Stimulated activated naive B cell treated with anti-CD40 and anti-IgM and Interleukin-4, amounts not matched to agents 10 μg/mL and 1 μg/mL and 100 μg/mL, for 72 hours (primary cell): ENCODE data around the gene REG1A.

Experiments used
- ATAC-seq, 2 donors: fragments of 150-1000 bp; cut with Tn5 transposase; replicated peaks; 2 replicates each; pipeline ENCODE4 v1.10.0; 2021; ENCODE audit warnings: moderate library complexity in 1 of 2
- DNase-seq: peaks from one replicate; pipeline ENCODE4 v3.0.0; 2021
- H3K27ac Mint-ChIP-seq: one replicate; pipeline ENCODE4 v1.8.0; 2022; ENCODE audit warnings: mild to moderate bottlenecking, mixed read lengths
- H3K27me3 Mint-ChIP-seq, 2 donors: one replicate each; pipeline ENCODE4 v1.8.0; 2022; ENCODE audit warnings: mixed read lengths in 2 of 2
- H3K36me3 Mint-ChIP-seq, 2 donors: one replicate each; pipeline ENCODE4 v1.8.0; 2022; ENCODE audit warnings: mixed read lengths in 2 of 2, mild to moderate bottlenecking in 1 of 2
- H3K4me1 Mint-ChIP-seq, 2 donors: one replicate each; pipeline ENCODE4 v1.8.0; 2022; ENCODE audit warnings: mixed read lengths in 2 of 2, mild to moderate bottlenecking in 1 of 2
- H3K4me3 Mint-ChIP-seq, 2 donors: one replicate each; pipeline ENCODE4 v1.8.0; 2022; ENCODE audit warnings: mild to moderate bottlenecking in 2 of 2, mixed read lengths in 2 of 2, moderate library complexity in 1 of 2
- H3K9me3 Mint-ChIP-seq, 2 donors: one replicate each; pipeline ENCODE4 v1.8.0; 2022; ENCODE audit warnings: mixed read lengths in 2 of 2, mild to moderate bottlenecking in 1 of 2

Gene REG1A

GRCh38 chr2:79120194-79120713, at the start of gene REG1A:
REG1A (plus strand) TSS chr2:79120488; CDS start chr2:79120862, 374 bp downstream.
- ATAC-seq, result no peak
- Mint-ChIP-seq H3K4me3 (no peak within 1 kb of the TSS), H3K9me3 (peaks cover 0 to 2% of the 10 kb centered on the region in 2 donors)

GRCh38 chr2:79071078-79071477, 49.2 kb upstream of the REG1A start:
- peaks cover 5 to 6% of the 10 kb centered on the region in 2 donors for H3K27me3 Mint-ChIP-seq
- no peak overlapping the region for H3K27ac Mint-ChIP-seq
- no peaks in the 10 kb centered on the region for H3K9me3 Mint-ChIP-seq
- DNase-seq (no peak), ATAC-seq (no peak)
- no peaks in the 10 kb centered on the region for H3K36me3 Mint-ChIP-seq
- no peak overlapping the region for H3K4me3 Mint-ChIP-seq
- no peaks in the 10 kb centered on the region for H3K4me1 Mint-ChIP-seq

More at GRCh38 chr2:79120194-79120713, at the start of gene REG1A:
- DNase-seq, result no peak
- H3K27ac Mint-ChIP-seq, result peak within 1 kb of the TSS; percentile 33
- peaks cover under 1 to 3% of the 10 kb centered on the region in 2 donors for H3K4me1 Mint-ChIP-seq
- H3K27me3 Mint-ChIP-seq, result no peaks in the 10 kb centered on the region
- H3K36me3 Mint-ChIP-seq, result no peaks in the 10 kb centered on the region

GRCh38 chr2:79082987-79083386, 37.3 kb upstream of the REG1A start:
- H3K4me1 Mint-ChIP-seq, result peaks cover 19 to 50% of the 10 kb centered on the region in 2 donors
- no peaks in the 10 kb centered on the region for H3K27me3 Mint-ChIP-seq
- H3K9me3 Mint-ChIP-seq, result peaks cover 0 to 7% of the 10 kb centered on the region in 2 donors
- no peaks in the 10 kb centered on the region for H3K36me3 Mint-ChIP-seq
- no peak for DNase-seq
- H3K27ac Mint-ChIP-seq, result no peak overlapping the region
- no peak for ATAC-seq
- no peak overlapping the region for H3K4me3 Mint-ChIP-seq

- H3K27me3 Mint-ChIP-seq, result no peaks in the 10 kb centered on the region
- no peak for DNase-seq
- H3K4me1 Mint-ChIP-seq, result peaks cover 19 to 48% of the 10 kb centered on the region in 2 donors
- H3K9me3 Mint-ChIP-seq, result peaks cover 0 to 2% of the 10 kb centered on the region in 2 donors
- no peaks in the 10 kb centered on the region for H3K36me3 Mint-ChIP-seq
- ATAC-seq, result no peak
- no peak overlapping the region for H3K27ac Mint-ChIP-seq
- no peak overlapping the region for H3K4me3 Mint-ChIP-seq
These were observed 36.6 kb upstream of the REG1A start for GRCh38 chr2:79083597-79084251.

DNA sequence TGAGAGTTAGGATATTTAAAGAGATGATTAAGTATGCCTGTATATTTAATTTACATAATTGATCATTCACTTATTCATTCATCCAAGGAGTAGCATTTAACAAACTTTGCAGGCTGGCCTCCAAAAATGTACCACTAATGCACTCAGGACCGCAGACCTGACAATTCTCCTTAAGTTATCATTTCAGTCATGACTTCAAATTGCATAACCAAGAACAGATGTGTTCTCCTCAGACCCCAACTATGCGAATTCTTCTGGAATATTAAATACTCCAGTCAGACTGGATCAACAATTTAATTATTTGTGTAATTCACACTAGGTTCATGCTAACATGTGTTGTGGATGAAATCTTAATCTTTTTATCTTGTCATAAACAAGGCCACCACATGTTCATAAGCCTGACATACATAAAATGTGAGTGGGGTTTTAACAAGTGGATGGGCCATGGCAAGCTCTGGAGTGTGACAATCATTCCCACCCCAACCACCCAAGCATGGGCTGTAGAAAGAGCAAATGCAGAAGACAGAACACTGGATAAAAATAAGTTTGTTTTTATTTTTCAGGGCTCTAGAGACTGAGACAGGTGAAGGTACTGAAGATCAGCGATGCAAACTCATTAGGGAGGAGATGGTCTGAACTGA, 35.7 kb upstream of the REG1A start:
- ATAC-seq, result no peak
- H3K4me3 Mint-ChIP-seq, result no peak overlapping the region
- H3K27me3 Mint-ChIP-seq, result no peaks in the 10 kb centered on the region
- DNase-seq, result no peak
- peaks cover 0 to 2% of the 10 kb centered on the region in 2 donors for H3K9me3 Mint-ChIP-seq
- no peak overlapping the region for H3K27ac Mint-ChIP-seq
- H3K36me3 Mint-ChIP-seq, result no peaks in the 10 kb centered on the region
- peaks cover 16 to 39% of the 10 kb centered on the region in 2 donors for H3K4me1 Mint-ChIP-seq

GRCh38 chr2:79085382-79085781, 34.9 kb upstream of the REG1A start:
- no peak overlapping the region for H3K4me3 Mint-ChIP-seq
- H3K27me3 Mint-ChIP-seq, result no peaks in the 10 kb centered on the region
- peaks cover 0 to 2% of the 10 kb centered on the region in 2 donors for H3K9me3 Mint-ChIP-seq
- no peaks in the 10 kb centered on the region for H3K36me3 Mint-ChIP-seq
- H3K4me1 Mint-ChIP-seq, result peaks cover 15 to 32% of the 10 kb centered on the region in 2 donors
- DNase-seq (no peak), ATAC-seq (no peak)
- no peak overlapping the region for H3K27ac Mint-ChIP-seq

DNA sequence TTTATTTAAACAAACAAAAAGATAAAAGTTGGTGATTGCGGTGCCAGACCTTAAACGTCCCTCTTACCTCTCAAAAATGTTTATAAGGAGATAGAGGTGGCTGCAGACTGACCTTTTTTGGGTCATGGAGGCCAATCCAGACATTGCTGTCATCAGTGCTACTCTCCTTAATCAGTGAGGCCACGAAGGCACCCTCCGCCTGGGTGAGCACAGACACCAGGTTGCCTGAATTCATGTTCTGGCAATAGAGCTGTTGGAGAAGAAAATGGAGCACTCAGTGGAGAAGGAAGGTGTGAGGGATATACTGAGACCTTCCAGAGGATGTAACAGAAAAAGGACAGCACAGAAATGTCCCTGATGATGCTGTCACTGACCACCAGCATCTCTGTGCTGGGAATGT, 34.0 kb upstream of the REG1A start:
- Mint-ChIP-seq H3K4me3 (no peak overlapping the region), H3K9me3 (peaks cover 0 to 2% of the 10 kb centered on the region in 2 donors), H3K27me3 (no peaks in the 10 kb centered on the region), H3K27ac (no peak overlapping the region), H3K4me1 (peaks cover 13 to 26% of the 10 kb centered on the region in 2 donors), H3K36me3 (no peaks in the 10 kb centered on the region)
- DNase-seq (no peak), ATAC-seq (no peak)

DNA sequence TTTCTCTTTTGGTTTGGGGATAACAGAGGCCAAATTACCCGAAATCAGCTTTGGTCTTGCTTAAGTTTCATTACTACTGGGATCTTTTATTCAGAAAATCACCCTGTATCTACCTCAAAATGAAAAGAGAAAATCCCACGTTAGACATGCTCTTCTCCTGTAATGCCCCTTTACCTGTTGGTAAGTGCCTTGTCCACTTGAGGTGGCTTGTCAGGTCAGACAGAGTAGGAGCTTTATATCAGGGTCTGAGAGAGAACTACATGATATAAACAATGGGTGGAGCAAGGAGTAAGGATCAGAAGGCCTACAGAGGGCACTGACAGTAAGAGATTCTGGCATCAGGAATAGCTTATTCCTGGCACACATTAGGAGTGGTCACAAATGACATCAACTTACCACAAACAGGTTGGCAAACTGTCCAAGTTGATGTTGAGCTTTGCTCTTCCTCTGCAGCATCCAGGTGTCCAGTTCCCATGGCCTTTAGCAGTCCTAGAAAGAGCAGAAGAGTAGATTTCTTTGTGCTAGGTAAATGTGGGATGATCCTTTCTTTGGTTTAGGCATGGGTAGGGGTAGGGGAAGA, 32.4 kb upstream of the REG1A start, which contains the start of gene REG1B:
Gene REG1B (minus strand): TSS at position 209 of the 580 bp plus-strand sequence. CDS start 381 bp downstream, outside the sequence.
- H3K27ac Mint-ChIP-seq, result no peak within 1 kb of the TSS
- no peaks in the 10 kb centered on the region for H3K36me3 Mint-ChIP-seq
- no peaks in the 10 kb centered on the region for H3K9me3 Mint-ChIP-seq
- no peak within 1 kb of the TSS for H3K4me3 Mint-ChIP-seq
- ATAC-seq, result no peak
- H3K4me1 Mint-ChIP-seq, result peaks cover 11 to 21% of the 10 kb centered on the region in 2 donors
- no peaks in the 10 kb centered on the region for H3K27me3 Mint-ChIP-seq
- no peak for DNase-seq

GRCh38 chr2:79090693-79091092, 29.6 kb upstream of the REG1A start:
- Mint-ChIP-seq H3K27ac (no peak overlapping the region), H3K36me3 (no peaks in the 10 kb centered on the region), H3K9me3 (no peaks in the 10 kb centered on the region), H3K27me3 (no peaks in the 10 kb centered on the region), H3K4me1 (peaks cover 0 to under 1% of the 10 kb centered on the region in 2 donors), H3K4me3 (no peak overlapping the region)
- ATAC-seq (no peak), DNase-seq (no peak)

GRCh38 chr2:79097843-79098242, 22.4 kb upstream of the REG1A start:
- Mint-ChIP-seq H3K9me3 (peaks cover 8 to 15% of the 10 kb centered on the region in 2 donors), H3K27me3 (no peaks in the 10 kb centered on the region), H3K4me3 (no peak overlapping the region), H3K4me1 (peaks cover 17 to 37% of the 10 kb centered on the region in 2 donors), H3K27ac (peak overlapping the region; percentile 11), H3K36me3 (peaks cover 7 to 10% of the 10 kb centered on the region in 2 donors)
- no peak for DNase-seq
- ATAC-seq, result no peak

DNA sequence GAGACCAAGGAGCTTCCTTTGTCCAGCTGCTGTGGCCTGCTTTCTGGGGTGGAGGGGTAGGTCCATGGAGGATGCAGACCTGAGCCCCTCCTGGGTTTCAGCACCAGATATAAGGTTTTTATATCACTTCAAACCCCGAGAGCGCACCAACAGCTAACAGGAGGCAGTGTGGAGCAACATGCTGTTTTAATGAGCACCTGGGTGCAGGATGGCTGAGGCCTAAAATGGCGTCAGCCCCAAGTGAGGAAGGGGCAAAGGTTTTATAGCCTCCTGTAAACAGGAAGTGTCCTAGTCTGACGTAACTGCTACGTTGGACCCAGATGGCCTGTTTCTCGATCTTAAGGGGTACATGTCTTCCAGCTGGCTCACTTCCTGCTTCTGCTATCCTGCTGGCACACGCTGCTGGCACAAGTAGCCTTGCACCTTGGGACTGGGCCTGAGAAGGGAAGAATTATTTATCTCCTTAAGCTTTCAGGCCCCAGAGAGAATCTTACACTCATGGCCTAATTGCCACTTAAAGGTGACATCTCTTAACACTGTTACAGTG, 21.1 kb upstream of the REG1A start:
- peaks cover 17 to 37% of the 10 kb centered on the region in 2 donors for H3K4me1 Mint-ChIP-seq
- H3K4me3 Mint-ChIP-seq, result no peak overlapping the region
- peaks cover 8 to 15% of the 10 kb centered on the region in 2 donors for H3K9me3 Mint-ChIP-seq
- H3K27me3 Mint-ChIP-seq, result no peaks in the 10 kb centered on the region
- DNase-seq, result peak; percentile 13
- H3K36me3 Mint-ChIP-seq, result peaks cover 7 to 10% of the 10 kb centered on the region in 2 donors
- peak; percentile 59 to 65 for ATAC-seq
- peak overlapping the region; percentile 93 for H3K27ac Mint-ChIP-seq

GRCh38 chr2:79100285-79100684, 20.0 kb upstream of the REG1A start:
- Mint-ChIP-seq H3K27me3 (no peaks in the 10 kb centered on the region), H3K4me1 (peaks cover 17 to 37% of the 10 kb centered on the region in 2 donors), H3K36me3 (peaks cover 7 to 10% of the 10 kb centered on the region in 2 donors), H3K27ac (peak overlapping the region; percentile 80), H3K9me3 (peaks cover 8 to 15% of the 10 kb centered on the region in 2 donors), H3K4me3 (peak overlapping the region in 1 of 2 donors; percentile 10)
- no peak for DNase-seq
- ATAC-seq, result peak; percentile 73 to 91

- no peak for ATAC-seq
- H3K36me3 Mint-ChIP-seq, result peaks cover 7 to 10% of the 10 kb centered on the region in 2 donors
- H3K27me3 Mint-ChIP-seq, result no peaks in the 10 kb centered on the region
- DNase-seq, result no peak
- H3K9me3 Mint-ChIP-seq, result peaks cover 8 to 15% of the 10 kb centered on the region in 2 donors
- peaks cover 17 to 37% of the 10 kb centered on the region in 2 donors for H3K4me1 Mint-ChIP-seq
- no peak overlapping the region for H3K4me3 Mint-ChIP-seq
- H3K27ac Mint-ChIP-seq, result no peak overlapping the region
These were observed 19.3 kb upstream of the REG1A start for GRCh38 chr2:79101024-79101423.

- no peaks in the 10 kb centered on the region for H3K27me3 Mint-ChIP-seq
- H3K4me1 Mint-ChIP-seq, result peaks cover 14 to 29% of the 10 kb centered on the region in 2 donors
- no peak for ATAC-seq
- H3K36me3 Mint-ChIP-seq, result peaks cover 2 to 6% of the 10 kb centered on the region in 2 donors
- DNase-seq, result no peak
- no peak overlapping the region for H3K27ac Mint-ChIP-seq
- H3K9me3 Mint-ChIP-seq, result peaks cover 4 to 9% of the 10 kb centered on the region in 2 donors
- no peak overlapping the region for H3K4me3 Mint-ChIP-seq
These were observed 17.1 kb upstream of the REG1A start for GRCh38 chr2:79103214-79103613.
